GM21825 (cell line): ENCODE measurements around the gene BPIFB3.

Experiments
- ATAC-seq: cut with Tn5 transposase; IDR thresholded peaks from one replicate; pipeline ENCODE4 v1.9.1; 2021; ENCODE audit warnings: mild to moderate bottlenecking, moderate library complexity; ENCODE audit not compliant: unreplicated experiment

The BPIFB3 gene

GRCh38 chr20:33053291-33054106 lies at the start of gene BPIFB3:
BPIFB3 (plus strand) TSS chr20:33053903; CDS start chr20:33055436, 1,533 bp downstream.
- no peak for ATAC-seq

- no peak for ATAC-seq
Measured at GRCh38 chr20:33004141-33004751, 49.5 kb upstream of the BPIFB3 start, which contains the start of gene SUN5. SUN5 (minus strand) TSS chr20:33004433; CDS start chr20:33004340, 93 bp downstream.

- ATAC-seq = no peak
Measured at GRCh38 chr20:33005132-33005566, 48.6 kb upstream of the BPIFB3 start.

- ATAC-seq = no peak
Measured at GRCh38 chr20:33005908-33006775, 47.6 kb upstream of the BPIFB3 start.

GRCh38 chr20:33006776-33007375 lies 46.8 kb upstream of the BPIFB3 start:
- no peak for ATAC-seq

- ATAC-seq = no peak
Measured at GRCh38 chr20:33007376-33008335, 46.0 kb upstream of the BPIFB3 start, which contains the start of gene BPIFB2. BPIFB2 (plus strand) TSS chr20:33007704; CDS start chr20:33008575, 871 bp downstream.

GRCh38 chr20:33008336-33009213 lies 45.1 kb upstream of the BPIFB3 start:
- ATAC-seq = no peak

- ATAC-seq = no peak
Measured at GRCh38 chr20:33009214-33010132, 44.2 kb upstream of the BPIFB3 start.

GRCh38 chr20:33010133-33010504 lies 43.6 kb upstream of the BPIFB3 start:
- no peak for ATAC-seq

- no peak for ATAC-seq
Measured at GRCh38 chr20:33010674-33011449, 42.8 kb upstream of the BPIFB3 start.

- ATAC-seq = no peak
Measured at GRCh38 chr20:33012327-33013189, 41.1 kb upstream of the BPIFB3 start.

- ATAC-seq = no peak
Measured at GRCh38 chr20:33013701-33014326, 39.9 kb upstream of the BPIFB3 start.

- ATAC-seq = no peak
Measured at GRCh38 chr20:33014336-33015113, 39.2 kb upstream of the BPIFB3 start.

GRCh38 chr20:33015114-33015484 lies 38.6 kb upstream of the BPIFB3 start:
- no peak for ATAC-seq
